Ishikawa (cell line): ENCODE measurements around the gene MPC2.

Source experiments
- CEBPB ChIP-seq: IDR thresholded peaks from 2 replicates; pipeline ENCODE4 v1.6.1; 2012
- CREB1 ChIP-seq: IDR thresholded peaks from 2 replicates; pipeline ENCODE4 v1.6.1; 2012; ENCODE audit warnings: low read depth
- EGR1 ChIP-seq: IDR thresholded peaks from 2 replicates; pipeline ENCODE4 v1.6.1; 2012
- EP300 ChIP-seq: IDR thresholded peaks from 2 replicates; pipeline ENCODE4 v1.6.1; 2012; ENCODE audit warnings: borderline replicate concordance
- FOXM1 ChIP-seq: IDR thresholded peaks from 2 replicates; pipeline ENCODE4 v1.6.1; 2012; ENCODE audit warnings: low read depth, borderline replicate concordance
- MAX ChIP-seq: IDR thresholded peaks from 2 replicates; pipeline ENCODE4 v1.6.1; 2012
- NFIC ChIP-seq: IDR thresholded peaks from 2 replicates; pipeline ENCODE4 v1.6.1; 2012
- RAD21 ChIP-seq: IDR thresholded peaks from 2 replicates; pipeline ENCODE4 v1.6.1; 2012; ENCODE audit warnings: low read depth
- REST ChIP-seq: IDR thresholded peaks from 2 replicates; pipeline ENCODE4 v1.6.1; 2012; ENCODE audit warnings: low read depth, mild to moderate bottlenecking
- TAF1 ChIP-seq: IDR thresholded peaks from 2 replicates; pipeline ENCODE4 v1.6.1; 2012; ENCODE audit warnings: low read depth, mild to moderate bottlenecking
- TCF12 ChIP-seq: IDR thresholded peaks from 2 replicates; pipeline ENCODE4 v1.6.1; 2012; ENCODE audit warnings: low read depth
- TEAD4 ChIP-seq: IDR thresholded peaks from 2 replicates; pipeline ENCODE4 v1.6.1; 2012
- YY1 ChIP-seq: IDR thresholded peaks from 2 replicates; pipeline ENCODE4 v1.6.1; 2012; ENCODE audit warnings: low read depth
- ZBTB7A ChIP-seq: IDR thresholded peaks from 2 replicates; pipeline ENCODE4 v1.6.1; 2012; ENCODE audit warnings: low read depth
- TF ChIP-seq, protein P1 (sequence below): IDR thresholded peaks from 2 replicates; pipeline ENCODE4 v1.6.1; 2012

MPC2 gene

DNA sequence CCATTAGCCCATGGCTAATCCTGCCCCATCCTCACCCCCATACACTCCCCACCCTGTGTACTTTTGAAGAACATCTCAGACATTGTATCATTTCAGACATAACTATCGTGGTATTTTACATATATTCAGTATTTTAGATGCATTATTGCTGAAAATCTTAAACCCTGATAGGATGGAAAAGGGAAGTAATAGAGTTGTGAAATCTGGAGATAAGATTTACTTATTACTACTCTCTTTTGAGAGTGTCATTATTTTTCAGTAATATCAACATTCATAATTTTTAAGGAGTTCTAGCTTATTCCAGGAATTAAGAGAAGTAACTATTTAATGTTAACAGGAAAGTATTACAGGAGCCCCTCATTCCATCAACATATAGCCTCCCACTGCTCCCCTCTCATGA lies 57.4 kb downstream of the MPC2 start:
- TF ChIP-seq ZBTB7A (no peak), NFIC (no peak), REST (no peak), YY1 (no peak), MAX (no peak), TAF1 (no peak), TEAD4 (no peak), EGR1 (no peak), EP300 (no peak), TCF12 (no peak), FOXM1 (no peak)

GRCh38 chr1:167878372-167879160 lies 58.3 kb downstream of the MPC2 start:
- TF ChIP-seq CREB1 (no peak), TAF1 (no peak), CEBPB (no peak), NFIC (no peak), YY1 (no peak), TEAD4 (no peak), ZBTB7A (no peak), EGR1 (no peak), EP300 (no peak), TCF12 (no peak), REST (no peak), RAD21 (no peak), MAX (no peak), FOXM1 (no peak)
- TF ChIP-seq, protein P1, sequence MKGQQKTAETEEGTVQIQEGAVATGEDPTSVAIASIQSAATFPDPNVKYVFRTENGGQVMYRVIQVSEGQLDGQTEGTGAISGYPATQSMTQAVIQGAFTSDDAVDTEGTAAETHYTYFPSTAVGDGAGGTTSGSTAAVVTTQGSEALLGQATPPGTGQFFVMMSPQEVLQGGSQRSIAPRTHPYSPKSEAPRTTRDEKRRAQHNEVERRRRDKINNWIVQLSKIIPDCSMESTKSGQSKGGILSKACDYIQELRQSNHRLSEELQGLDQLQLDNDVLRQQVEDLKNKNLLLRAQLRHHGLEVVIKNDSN = no peak

- TF ChIP-seq CEBPB = no peak
- TF ChIP-seq TEAD4 = no peak
- no peak for TF ChIP-seq ZBTB7A
- TF ChIP-seq YY1 = no peak
- no peak for TF ChIP-seq RAD21
- TF ChIP-seq FOXM1 = no peak
- no peak for TF ChIP-seq CREB1
- no peak for TF ChIP-seq REST
- TF ChIP-seq EGR1 = no peak
- TF ChIP-seq, protein P1 = no peak
- TF ChIP-seq EP300 = no peak
- TF ChIP-seq TCF12 = no peak
- no peak for TF ChIP-seq NFIC
- no peak for TF ChIP-seq TAF1
- TF ChIP-seq MAX = no peak
Measured at GRCh38 chr1:167876597-167877175, 60.2 kb downstream of the MPC2 start.
